Ovary (tissue), 9 donors: ENCODE data around the gene STT3A. TPM values are rescaled to one million over a fixed set of nuclear protein-coding genes. Genes with fewer than 3 reads are reported as not detected.

ENCODE experiments used
- DNase-seq, 5 donors: peaks; one replicate each; pipeline ENCODE4 v3.0.0-alpha.2; 2019 to 2020
- H3K27ac ChIP-seq, 2 donors: fragments of 200-600 bp; one replicate each; pipeline versions ENCODE4 v1.5.1 to v1.8.0; 2019 to 2022
- H3K27me3 ChIP-seq: fragments of 200-600 bp; one replicate; pipeline ENCODE4 v1.8.0; 2022
- H3K36me3 ChIP-seq: fragments of 200-600 bp; sonication (generic); one replicate; pipeline ENCODE4 v1.5.1; 2019
- H3K4me1 ChIP-seq: one replicate; pipeline ENCODE4 v1.8.1; 2013; ENCODE audit warnings: mild to moderate bottlenecking, moderate library complexity; ENCODE audit not compliant: insufficient read depth
- H3K4me3 ChIP-seq: fragments of 200-600 bp; sonication (generic); one replicate; pipeline ENCODE4 v1.5.1; 2017
- H3K9me3 ChIP-seq, 2 donors: fragments of 200-600 bp in 1 of 2; sonication (generic) in 1 of 2; one replicate each; pipeline versions ENCODE4 v1.5.1 to v1.8.1; 2013 to 2019; ENCODE audit warnings: mild to moderate bottlenecking in 1 of 2, moderate library complexity in 1 of 2
- CTCF ChIP-seq, 3 donors: fragments of 450-650 bp in 2 of 3; fragments of 200-600 bp in 1 of 3; IDR thresholded peaks; one replicate each; pipeline versions ENCODE4 v1.5.1 to v1.8.0; 2016 to 2022; ENCODE audit warnings: antibody characterized with exemption in 3 of 3, mild to moderate bottlenecking in 1 of 3
- EP300 ChIP-seq: sonication (generic); formaldehyde crosslinking; IDR thresholded peaks from one replicate; pipeline ENCODE4 v1.6.1; 2017; ENCODE audit warnings: antibody characterized with exemption
- POLR2A ChIP-seq: fragments of 450-650 bp; IDR thresholded peaks from one replicate; pipeline ENCODE4 v1.6.1; 2017; ENCODE audit warnings: antibody characterized with exemption, mild to moderate bottlenecking, moderate library complexity
- WGBS, 3 donors: extraction: QIAGEN DNeasy Blood & Tissue Kit in 1 of 3; methylation state at CpG; one replicate each; pipeline versions ENCODE4 v1.1.5 to v1.1.7; 2013 to 2017; 5-methylcytosine and 5-hydroxymethylcytosine counted together
- intact Hi-C, 4 donors: fragments of 100-400 bp; cut with DNase I; formaldehyde crosslinking; loops; one replicate each; pipeline versions ENCODE4 v1.11.0 to v1.15.1; 2022 to 2023
- polyA plus RNA-seq, 2 donors: library from polyadenylated mRNA; stranded (reverse); fragments of 200-250 nt in 1 of 2; fragments of 350-450 nt in 1 of 2; fragmentation: Illumina TruSeq in 1 of 2; extraction: RNeasy Lipid Tissue Mini Kit (QIAGEN cat#74804) in 1 of 2; gene quantifications; one replicate each; pipeline ENCODE4 v1.2.3, GENCODE V29; 2013 to 2014
- total RNA-seq, 7 donors: library from RNA; depleted of rRNA in 2 of 7; stranded (reverse); fragments of >200 nt in 2 of 7; fragmentation: NEBNext Ultra II Directional in 3 of 7; extraction: Animal tissue kit (Norgen Biotek cat#: 25700) in 3 of 7; gene quantifications; one replicate each; pipeline versions ENCODE4 v1.1.0 to v1.2.4, GENCODE V29; 2016 to 2023
- donor health status: DM: no; HTN: no; CAD: no; lungs with moderate emphysema.
- donor health status: DM: no; HTN: no; CAD: no.
- donor health status: Bipolar disorder and iron deficiency.
- donor health status: DM: yes; HTN: yes; CAD: no.
- donor health status: DM: no; HTN: no; CAD: no.
- donor health status: DM: yes; HTN: yes; CAD: no.

The STT3A gene
- total and polyA plus RNA-seq, 9 donors: 51.9 to 239 (median 135) TPM

GRCh38 chr11:125553357-125553756, 39.3 kb upstream of the STT3A start:
- intact Hi-C loops: no loop called here
- Histone ChIP-seq H3K27me3 (no peaks in the 10 kb centered on the region), H3K36me3 (no peaks in the 10 kb centered on the region), H3K4me3 (no peak overlapping the region), H3K27ac (no peak overlapping the region), H3K4me1 (no peaks in the 10 kb centered on the region), H3K9me3 (peaks cover 0 to 25% of the 10 kb centered on the region in 2 donors)
- no peak for TF ChIP-seq CTCF (IDR thresholded peaks at IDR 0.05)
- TF ChIP-seq POLR2A: no peak
- TF ChIP-seq EP300: no peak
- 83 to 96% (median 93%) methylated on average over 1 of the region's 1 CpG for WGBS, 3 donors
- no peak for DNase-seq

GRCh38 chr11:125554038-125554437, 38.6 kb upstream of the STT3A start:
- no peaks in the 10 kb centered on the region for H3K4me1 ChIP-seq
- peaks cover 0 to 25% of the 10 kb centered on the region in 2 donors for H3K9me3 ChIP-seq
- TF ChIP-seq CTCF (IDR thresholded peaks at IDR 0.05): no peak
- no peak for TF ChIP-seq EP300
- no peak for TF ChIP-seq POLR2A
- 83 to 88% (median 87%) methylated on average over 3 of the region's 3 CpGs for WGBS, 3 donors
- no peaks in the 10 kb centered on the region for H3K36me3 ChIP-seq
- H3K27ac ChIP-seq: no peak overlapping the region
- DNase-seq: no peak
- intact Hi-C loops: no loop called here
- H3K4me3 ChIP-seq: no peak overlapping the region
- H3K27me3 ChIP-seq: no peaks in the 10 kb centered on the region

GRCh38 chr11:125559888-125560287, 32.8 kb upstream of the STT3A start:
- Histone ChIP-seq H3K36me3 (no peaks in the 10 kb centered on the region), H3K4me1 (no peaks in the 10 kb centered on the region), H3K27me3 (no peaks in the 10 kb centered on the region), H3K4me3 (no peak overlapping the region), H3K27ac (no peak overlapping the region), H3K9me3 (no peaks in the 10 kb centered on the region)
- no peak for TF ChIP-seq EP300
- TF ChIP-seq POLR2A: no peak
- no peak for TF ChIP-seq CTCF (IDR thresholded peaks at IDR 0.05)
- WGBS, 3 donors: 60 to 75% (median 68%) methylated on average over 3 of the region's 3 CpGs
- intact Hi-C loops: loop anchor here in 1 of 4 donors (10.0 kb wide), 1 partner anchor 65 kb away; the partner anchor contains the start of gene CHEK1
- no peak for DNase-seq

- H3K4me3 ChIP-seq: no peak overlapping the region
- TF ChIP-seq CTCF (IDR thresholded peaks at IDR 0.05) (no peak), EP300 (no peak), POLR2A (no peak)
- no peaks in the 10 kb centered on the region for H3K4me1 ChIP-seq
- 96 to 97% (median 97%) methylated on average over 1 of the region's 1 CpG for WGBS, 3 donors
- H3K9me3 ChIP-seq: no peaks in the 10 kb centered on the region
- H3K27me3 ChIP-seq: no peaks in the 10 kb centered on the region
- no peaks in the 10 kb centered on the region for H3K36me3 ChIP-seq
- intact Hi-C loops: loop anchor here in 1 of 4 donors (10.0 kb wide), 1 partner anchor 63 kb away; the partner anchor contains the start of gene CHEK1
- no peak for DNase-seq
- H3K27ac ChIP-seq: no peak overlapping the region
Measured at GRCh38 chr11:125561924-125562323, 30.7 kb upstream of the STT3A start.
